Ishikawa (cell line): ENCODE measurements around the gene ZFP69.

ENCODE experiments used
- EP300 ChIP-seq: IDR thresholded peaks from 2 replicates; pipeline ENCODE4 v1.6.1; 2012; ENCODE audit warnings: borderline replicate concordance
- NFIC ChIP-seq: IDR thresholded peaks from 2 replicates; pipeline ENCODE4 v1.6.1; 2012
- REST ChIP-seq: IDR thresholded peaks from 2 replicates; pipeline ENCODE4 v1.6.1; 2012; ENCODE audit warnings: low read depth, mild to moderate bottlenecking
- TAF1 ChIP-seq: IDR thresholded peaks from 2 replicates; pipeline ENCODE4 v1.6.1; 2012; ENCODE audit warnings: low read depth, mild to moderate bottlenecking
- TCF12 ChIP-seq: IDR thresholded peaks from 2 replicates; pipeline ENCODE4 v1.6.1; 2012; ENCODE audit warnings: low read depth

- TF ChIP-seq TCF12, result no peak
- TF ChIP-seq EP300, result no peak
- TF ChIP-seq TAF1, result no peak
- no peak for TF ChIP-seq REST
- TF ChIP-seq NFIC, result no peak
These were observed 58.6 kb downstream of the ZFP69 start for GRCh38 chr1:40535732-40536131.
